ENCODE results near the gene SNAPC4.

DNA sequence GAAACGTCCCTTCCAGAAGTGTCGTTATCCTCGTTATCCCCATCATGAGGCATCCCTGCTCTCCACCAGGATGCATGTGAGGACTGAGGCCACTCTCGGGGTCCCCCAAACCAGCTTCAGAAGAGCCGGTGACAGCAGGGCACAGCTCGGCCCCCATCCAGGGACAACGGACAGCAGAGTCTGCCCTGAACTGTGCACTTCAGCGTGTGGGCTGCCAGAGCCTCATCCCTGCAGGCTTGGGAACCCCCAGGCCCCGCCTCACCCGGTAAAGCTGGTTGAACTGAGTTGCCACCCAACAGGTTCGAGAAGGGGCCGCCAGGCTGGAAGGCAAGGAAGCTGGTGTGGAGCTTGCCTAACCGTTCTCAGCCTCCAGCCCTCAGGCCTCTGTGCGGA is 25.8 kb downstream of the SNAPC4 start:
- TF ChIP-seq GATA3 (IDR thresholded peaks at IDR 0.05; ENCODE audit: low read depth, low read length): no peak
- TF ChIP-seq GATA2 (IDR thresholded peaks at IDR 0.05; ENCODE audit: low read depth, low read length): no peak
